Measurements from ENCODE around the gene ANKFN1.
"Not testable (repeated sequence)": the region's sequence is repeated elsewhere in the genome, so short reads cannot be mapped to it uniquely, and the experiment has no call there.

The ANKFN1 gene

GRCh38 chr17:56347639-56348038, 194.4 kb downstream of the ANKFN1 start:
- DNase-seq (ENCODE audit: low spot score), result no peak

- no peak for DNase-seq (ENCODE audit: low spot score)
Observed at GRCh38 chr17:56350592-56350991, 197.3 kb downstream of the ANKFN1 start.

- DNase-seq (ENCODE audit: low spot score), result no peak
Observed at GRCh38 chr17:56351675-56352074, 198.4 kb downstream of the ANKFN1 start.

GRCh38 chr17:56358651-56359050, 205.4 kb downstream of the ANKFN1 start:
- no peak for DNase-seq (ENCODE audit: low spot score)

- DNase-seq (ENCODE audit: low spot score), result no peak
Observed at GRCh38 chr17:56359518-56359917, 206.2 kb downstream of the ANKFN1 start.

GRCh38 chr17:56367366-56367765, 214.1 kb downstream of the ANKFN1 start:
- DNase-seq (ENCODE audit: low spot score), result no peak

GRCh38 chr17:56373981-56374833, 220.9 kb downstream of the ANKFN1 start:
- no peak for DNase-seq (ENCODE audit: low spot score)

- DNase-seq (ENCODE audit: low spot score), result no peak
Observed at GRCh38 chr17:56389356-56389755, 236.1 kb downstream of the ANKFN1 start.

- DNase-seq (ENCODE audit: low spot score), result no peak
Observed at GRCh38 chr17:56392321-56392720, 239.0 kb downstream of the ANKFN1 start.

GRCh38 chr17:56393156-56393555, 239.9 kb downstream of the ANKFN1 start:
- no peak for DNase-seq (ENCODE audit: low spot score)

- no peak for DNase-seq (ENCODE audit: low spot score)
Observed at GRCh38 chr17:56395787-56396186, 242.5 kb downstream of the ANKFN1 start.

GRCh38 chr17:56407086-56407485, 253.8 kb downstream of the ANKFN1 start:
- no peak for DNase-seq (ENCODE audit: low spot score)

GRCh38 chr17:56412356-56412755, 259.1 kb downstream of the ANKFN1 start:
- DNase-seq (ENCODE audit: low spot score), result not testable (repeated sequence)

GRCh38 chr17:56416682-56417351, 263.5 kb downstream of the ANKFN1 start:
- DNase-seq (ENCODE audit: low spot score), result no peak

GRCh38 chr17:56424005-56424404, 270.7 kb downstream of the ANKFN1 start:
- no peak for DNase-seq (ENCODE audit: low spot score)

- DNase-seq (ENCODE audit: low spot score), result no peak
Observed at GRCh38 chr17:56424543-56425044, 271.3 kb downstream of the ANKFN1 start.

GRCh38 chr17:56425483-56425882, 272.2 kb downstream of the ANKFN1 start:
- no peak for DNase-seq (ENCODE audit: low spot score)

GRCh38 chr17:56426901-56427300, 273.6 kb downstream of the ANKFN1 start:
- DNase-seq (ENCODE audit: low spot score), result no peak

- no peak for DNase-seq (ENCODE audit: low spot score)
Observed at GRCh38 chr17:56431736-56432135, 278.5 kb downstream of the ANKFN1 start.

GRCh38 chr17:56432443-56432842, 279.2 kb downstream of the ANKFN1 start:
- DNase-seq (ENCODE audit: low spot score), result no peak

- no peak for DNase-seq (ENCODE audit: low spot score)
Observed at GRCh38 chr17:56434610-56435009, 281.3 kb downstream of the ANKFN1 start.

- DNase-seq (ENCODE audit: low spot score), result no peak
Observed at GRCh38 chr17:56436142-56436541, 282.9 kb downstream of the ANKFN1 start.

GRCh38 chr17:56440419-56440818, 287.1 kb downstream of the ANKFN1 start:
- DNase-seq (ENCODE audit: low spot score), result no peak
